Mesenchymal stem cell (in vitro differentiated cells and primary cell): Measurements from ENCODE around the gene CREBRF.

ENCODE experiments used
- DNase-seq: peaks from one replicate; pipeline ENCODE4 v3.0.0-alpha.2; 2013
- H2AFZ ChIP-seq: one replicate; pipeline ENCODE4 v1.6.1; 2013; ENCODE audit warnings: low read depth, mild to moderate bottlenecking, control low read depth, inconsistent platforms, low read length, moderate library complexity
- H2AK5ac ChIP-seq: 2 replicates; pipeline ENCODE4 v1.6.1; 2013; ENCODE audit warnings: low read length, moderate library complexity, mild to moderate bottlenecking, inconsistent platforms; ENCODE audit not compliant: severe bottlenecking
- H2BK120ac ChIP-seq: one replicate; pipeline ENCODE4 v1.6.1; 2013; ENCODE audit warnings: low read depth, mild to moderate bottlenecking, inconsistent platforms, low read length, moderate library complexity
- H2BK12ac ChIP-seq, 2 experiments: one replicate each; pipeline ENCODE4 v1.6.1; 2013; ENCODE audit warnings: inconsistent platforms in 2 of 2, low read length in 2 of 2, mild to moderate bottlenecking in 2 of 2, moderate library complexity in 2 of 2, control low read depth in 1 of 2
- H2BK15ac ChIP-seq: one replicate; pipeline ENCODE4 v1.6.1; 2013; ENCODE audit warnings: mild to moderate bottlenecking, low read depth, inconsistent platforms; ENCODE audit not compliant: poor library complexity, severe bottlenecking
- H2BK5ac ChIP-seq: 2 replicates; pipeline ENCODE4 v1.6.1; 2013; ENCODE audit warnings: low read depth, mild to moderate bottlenecking, low read length, control low read depth, inconsistent platforms; ENCODE audit not compliant: poor library complexity, severe bottlenecking
- H3K14ac ChIP-seq, 2 experiments: one replicate each; pipeline ENCODE4 v1.6.1; 2013; ENCODE audit warnings: inconsistent platforms in 2 of 2, low read length in 2 of 2, control low read depth in 1 of 2, mild to moderate bottlenecking in 1 of 2, moderate library complexity in 1 of 2
- H3K18ac ChIP-seq, 2 experiments: one replicate each; pipeline ENCODE4 v1.6.1; 2013; ENCODE audit warnings: inconsistent platforms in 2 of 2, low read length in 2 of 2, control low read depth in 1 of 2, low read depth in 1 of 2, mild to moderate bottlenecking in 1 of 2
- H3K23ac ChIP-seq, 2 experiments: one replicate each; pipeline ENCODE4 v1.6.1; 2013; ENCODE audit warnings: inconsistent platforms in 2 of 2, low read length in 2 of 2, mild to moderate bottlenecking in 2 of 2, moderate library complexity in 2 of 2, control low read depth in 1 of 2
- H3K27ac ChIP-seq: 2 replicates; pipeline ENCODE4 v1.5.1; 2013; ENCODE audit warnings: mild to moderate bottlenecking, moderate library complexity, low read length, control low read depth, inconsistent platforms; ENCODE audit not compliant: poor library complexity, severe bottlenecking
- H3K27me3 ChIP-seq, 2 experiments: 2 replicates each; pipeline versions ENCODE4 v1.6.1 to v1.7.0; 2013; ENCODE audit warnings: low read length in 2 of 2, mild to moderate bottlenecking in 2 of 2, moderate library complexity in 2 of 2, control low read depth in 1 of 2, inconsistent platforms in 1 of 2; ENCODE audit not compliant: control insufficient read depth in 1 of 2, insufficient read depth in 1 of 2
- H3K36me3 ChIP-seq, 2 experiments: 2 replicates each; pipeline versions ENCODE4 v1.6.1 to v1.7.0; 2013; ENCODE audit warnings: low read length in 2 of 2, control low read depth in 1 of 2, inconsistent platforms in 1 of 2, low read depth in 1 of 2, mild to moderate bottlenecking in 1 of 2; ENCODE audit not compliant: insufficient read depth in 2 of 2, control insufficient read depth in 1 of 2
- H3K4ac ChIP-seq, 2 experiments: one replicate each; pipeline ENCODE4 v1.6.1; 2013; ENCODE audit warnings: inconsistent platforms in 2 of 2, low read length in 2 of 2, mild to moderate bottlenecking in 2 of 2, moderate library complexity in 2 of 2, control low read depth in 1 of 2, low read depth in 1 of 2
- H3K4me1 ChIP-seq: 2 replicates; pipeline ENCODE4 v1.6.1; 2013; ENCODE audit warnings: low read depth, low read length, control low read depth; ENCODE audit not compliant: control insufficient read depth, insufficient read depth
- H3K4me2 ChIP-seq: 2 replicates; pipeline ENCODE4 v1.6.1; 2013; ENCODE audit warnings: low read length, mild to moderate bottlenecking, inconsistent platforms; ENCODE audit not compliant: poor library complexity, severe bottlenecking
- H3K4me3 ChIP-seq, 2 experiments: 2 replicates each; pipeline versions ENCODE4 v1.5.1 to v1.7.0; 2013; ENCODE audit warnings: low read length in 2 of 2, mild to moderate bottlenecking in 2 of 2, control low read depth in 1 of 2, low read depth in 1 of 2; ENCODE audit not compliant: insufficient read depth in 1 of 2
- H3K79me1 ChIP-seq: replicated peaks from 2 replicates; pipeline ENCODE4 v1.6.1; 2013; ENCODE audit warnings: mild to moderate bottlenecking, control low read depth, low read length, inconsistent platforms; ENCODE audit not compliant: poor library complexity, severe bottlenecking
- H3K9ac ChIP-seq: 2 replicates; pipeline ENCODE4 v1.7.0; 2013; ENCODE audit warnings: mild to moderate bottlenecking, low read length, moderate library complexity
- H3K9me3 ChIP-seq: 2 replicates; pipeline ENCODE4 v1.7.0; 2013; ENCODE audit warnings: mild to moderate bottlenecking, low read length; ENCODE audit not compliant: control insufficient read depth
- H4K8ac ChIP-seq: one replicate; pipeline ENCODE4 v1.6.1; 2013; ENCODE audit warnings: inconsistent platforms, mild to moderate bottlenecking, low read length, moderate library complexity
- H4K91ac ChIP-seq: one replicate; pipeline ENCODE4 v1.6.1; 2013; ENCODE audit warnings: mild to moderate bottlenecking, low read length, inconsistent platforms
- WGBS: methylation state at CpG from one replicate; pipeline ENCODE4 v1.1.7; 2013; ENCODE audit warnings: mixed read lengths; 5-methylcytosine and 5-hydroxymethylcytosine counted together

The CREBRF gene

DNA sequence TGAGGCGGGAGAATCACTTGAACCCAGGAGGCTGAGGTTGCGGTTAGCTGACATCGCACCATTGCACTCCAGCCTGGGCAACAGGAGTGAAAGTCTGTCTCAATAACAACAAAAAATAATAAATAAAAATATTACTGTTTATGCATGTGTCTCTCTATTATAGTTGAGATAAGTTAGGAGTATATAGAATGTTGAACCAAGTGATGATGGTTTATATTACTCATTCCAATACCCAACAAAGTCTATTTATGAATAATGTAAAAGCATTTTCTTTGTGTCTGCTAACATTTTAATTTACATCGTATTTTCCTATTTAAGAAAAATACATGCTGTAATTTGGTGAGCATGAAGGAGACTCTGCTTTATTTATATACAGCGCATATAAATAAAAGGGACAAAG lies 35.8 kb downstream of the CREBRF start:
- Histone ChIP-seq H3K27ac (no peak overlapping the region), H3K23ac (no peak overlapping the region), H3K79me1 (peaks cover 1% of the 10 kb centered on the region), H2AK5ac (no peak overlapping the region), H3K4me1 (peaks cover 3% of the 10 kb centered on the region), H2BK15ac (no peak overlapping the region), H3K36me3 (peaks cover 15 to 49% of the 10 kb centered on the region in 2 experiments), H4K91ac (no peak overlapping the region), H3K9me3 (no peaks in the 10 kb centered on the region), H4K8ac (no peak overlapping the region), H3K4me2 (no peak overlapping the region), H2AFZ (no peak overlapping the region), H3K14ac (no peak overlapping the region), H3K27me3 (no peaks in the 10 kb centered on the region), H2BK5ac (no peak overlapping the region), H3K9ac (no peak overlapping the region), H3K4me3 (no peak overlapping the region), H3K18ac (no peak overlapping the region), H3K4ac (no peak overlapping the region), H2BK12ac (no peak overlapping the region), H2BK120ac (no peak overlapping the region)
- no peak for DNase-seq
- 97% methylated on average over 3 of the region's 5 CpGs for WGBS

DNA sequence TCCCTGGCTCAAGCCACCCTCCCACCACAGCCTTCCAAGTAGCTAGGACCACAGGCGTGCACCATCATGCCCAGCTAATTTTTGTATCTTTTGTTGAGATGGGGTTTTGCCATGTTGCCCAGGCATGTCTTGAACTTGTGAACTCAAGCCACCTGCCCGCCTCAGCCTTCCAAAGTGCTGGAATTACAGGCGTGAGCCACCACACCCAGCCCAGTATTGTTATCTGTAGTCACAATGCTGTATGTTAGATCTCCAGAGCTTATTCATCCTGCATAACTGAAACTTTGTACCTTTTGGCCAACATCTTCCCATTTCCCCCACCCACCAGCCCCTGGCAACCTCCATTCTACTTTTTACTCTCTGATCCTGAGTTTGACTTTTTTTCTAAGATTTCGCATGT lies 37.5 kb downstream of the CREBRF start:
- Histone ChIP-seq H3K14ac (no peak overlapping the region), H3K18ac (no peak overlapping the region), H3K4me2 (no peak overlapping the region), H3K27me3 (no peaks in the 10 kb centered on the region), H3K4me1 (peaks cover 3% of the 10 kb centered on the region), H4K91ac (no peak overlapping the region), H3K36me3 (peaks cover 9 to 44% of the 10 kb centered on the region in 2 experiments), H3K4me3 (no peak overlapping the region), H2AK5ac (no peak overlapping the region), H3K9ac (peak overlapping the region; percentile 18), H2BK5ac (no peak overlapping the region), H3K4ac (no peak overlapping the region), H2BK15ac (no peak overlapping the region), H2BK120ac (no peak overlapping the region), H2AFZ (no peak overlapping the region), H4K8ac (peak overlapping the region; percentile 49), H2BK12ac (peak overlapping the region in 1 of 2 experiments; percentile 80), H3K23ac (no peak overlapping the region), H3K27ac (peak overlapping the region; percentile 2), H3K9me3 (no peaks in the 10 kb centered on the region), H3K79me1 (peaks cover 1% of the 10 kb centered on the region)
- DNase-seq = no peak
- WGBS = 94% methylated on average over 3 of the region's 4 CpGs

DNA sequence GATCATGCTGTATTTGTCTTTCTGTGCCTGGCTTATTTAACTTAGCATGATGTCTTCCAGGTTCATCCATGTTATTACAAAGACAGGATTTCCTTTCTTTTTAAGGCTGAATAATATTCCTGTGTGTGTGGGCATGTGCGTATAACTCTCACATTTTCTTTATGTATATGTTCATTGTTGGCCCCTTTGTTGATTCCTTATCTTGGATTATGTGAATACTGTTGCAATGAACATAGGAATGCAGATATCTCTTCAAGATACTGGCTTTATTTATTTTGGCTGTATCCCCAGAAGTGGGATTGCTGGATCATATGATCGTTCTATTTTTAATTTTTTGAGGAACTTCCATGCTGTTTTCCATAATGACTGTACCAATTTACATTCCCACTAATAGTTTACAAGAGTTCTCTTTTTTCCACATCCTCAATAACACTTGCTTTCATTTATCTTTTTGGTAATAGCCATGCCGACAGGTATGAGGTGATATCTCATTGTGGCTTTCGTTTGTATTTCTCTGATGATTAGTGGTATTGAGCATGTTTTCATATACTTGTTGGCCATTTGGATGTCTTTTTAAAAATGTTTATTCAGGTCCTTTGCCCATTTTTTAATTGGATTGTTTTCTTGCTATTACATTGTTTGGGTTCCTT lies 38.0 kb downstream of the CREBRF start:
- Histone ChIP-seq H3K27ac (peak overlapping the region; percentile 2), H3K18ac (no peak overlapping the region), H3K9me3 (no peaks in the 10 kb centered on the region), H2BK120ac (no peak overlapping the region), H3K9ac (peak overlapping the region; percentile 18), H3K4ac (no peak overlapping the region), H2AFZ (no peak overlapping the region), H2AK5ac (no peak overlapping the region), H4K91ac (no peak overlapping the region), H3K79me1 (peaks cover 3% of the 10 kb centered on the region), H3K4me1 (peaks cover 3% of the 10 kb centered on the region), H3K23ac (no peak overlapping the region), H4K8ac (no peak overlapping the region), H3K27me3 (no peaks in the 10 kb centered on the region), H2BK15ac (no peak overlapping the region), H3K36me3 (peaks cover 9 to 39% of the 10 kb centered on the region in 2 experiments), H3K14ac (no peak overlapping the region), H3K4me2 (no peak overlapping the region), H2BK12ac (no peak overlapping the region), H3K4me3 (peak overlapping the region in 1 of 2 experiments; percentile 46), H2BK5ac (no peak overlapping the region)
- 96% methylated on average over 4 of the region's 4 CpGs for WGBS
- DNase-seq = peak; percentile 64

DNA sequence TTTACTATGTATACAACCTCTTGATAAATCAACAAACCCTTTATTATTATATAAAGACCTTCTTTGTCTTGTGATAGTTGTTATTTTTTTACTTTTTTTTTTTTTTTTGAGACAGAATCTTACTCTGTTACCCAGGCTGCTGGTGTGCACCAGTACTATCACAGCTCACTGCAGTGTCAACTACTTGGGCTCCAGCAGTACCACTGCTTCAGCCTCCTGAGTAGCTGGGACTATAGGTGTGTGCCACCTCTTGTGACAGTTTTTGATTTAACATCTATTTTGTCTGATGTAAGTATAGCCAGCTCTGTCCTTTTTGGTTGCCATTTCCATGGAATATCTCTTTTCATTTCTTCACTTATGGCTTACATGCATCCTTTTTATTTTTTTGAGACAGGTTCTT lies 42.6 kb downstream of the CREBRF start:
- H3K27me3 ChIP-seq = no peaks in the 10 kb centered on the region
- no peak overlapping the region for H2BK5ac ChIP-seq
- no peak overlapping the region for H4K8ac ChIP-seq
- no peak for DNase-seq
- H2AK5ac ChIP-seq = no peak overlapping the region
- no peak overlapping the region for H2BK120ac ChIP-seq
- no peak overlapping the region for H3K27ac ChIP-seq
- H3K9me3 ChIP-seq = no peaks in the 10 kb centered on the region
- no peak overlapping the region for H3K23ac ChIP-seq
- H3K4me1 ChIP-seq = no peaks in the 10 kb centered on the region
- peaks cover 5 to 16% of the 10 kb centered on the region in 2 experiments for H3K36me3 ChIP-seq
- no peak overlapping the region for H3K4me3 ChIP-seq
- no peak overlapping the region for H3K18ac ChIP-seq
- no peak overlapping the region for H2AFZ ChIP-seq
- no peak overlapping the region for H3K9ac ChIP-seq
- no peak overlapping the region for H3K4me2 ChIP-seq
- H2BK15ac ChIP-seq = no peak overlapping the region
- peaks cover 9% of the 10 kb centered on the region for H3K79me1 ChIP-seq
- no peak overlapping the region for H3K14ac ChIP-seq
- H4K91ac ChIP-seq = no peak overlapping the region
- H2BK12ac ChIP-seq = no peak overlapping the region
- no peak overlapping the region for H3K4ac ChIP-seq
